Fibroblast of mammary gland (primary cell): ENCODE results near the gene GJB1.

Experiments used
- DNase-seq: peaks from one replicate; pipeline ENCODE4 v3.0.0-alpha.2; 2010; ENCODE audit warnings: low read depth
- H3K4me3 ChIP-seq: 2 replicates; pipeline ENCODE4 v1.5.1; 2011; ENCODE audit warnings: low read depth, mild to moderate bottlenecking, low read length, moderate library complexity; ENCODE audit not compliant: control insufficient read depth
- CTCF ChIP-seq: conservative IDR thresholded peaks from 2 replicates; pipeline ENCODE4 v1.5.1; 2011; ENCODE audit warnings: low read depth, low read length, inconsistent platforms; ENCODE audit not compliant: control insufficient read depth, insufficient read depth

GJB1 gene

DNA sequence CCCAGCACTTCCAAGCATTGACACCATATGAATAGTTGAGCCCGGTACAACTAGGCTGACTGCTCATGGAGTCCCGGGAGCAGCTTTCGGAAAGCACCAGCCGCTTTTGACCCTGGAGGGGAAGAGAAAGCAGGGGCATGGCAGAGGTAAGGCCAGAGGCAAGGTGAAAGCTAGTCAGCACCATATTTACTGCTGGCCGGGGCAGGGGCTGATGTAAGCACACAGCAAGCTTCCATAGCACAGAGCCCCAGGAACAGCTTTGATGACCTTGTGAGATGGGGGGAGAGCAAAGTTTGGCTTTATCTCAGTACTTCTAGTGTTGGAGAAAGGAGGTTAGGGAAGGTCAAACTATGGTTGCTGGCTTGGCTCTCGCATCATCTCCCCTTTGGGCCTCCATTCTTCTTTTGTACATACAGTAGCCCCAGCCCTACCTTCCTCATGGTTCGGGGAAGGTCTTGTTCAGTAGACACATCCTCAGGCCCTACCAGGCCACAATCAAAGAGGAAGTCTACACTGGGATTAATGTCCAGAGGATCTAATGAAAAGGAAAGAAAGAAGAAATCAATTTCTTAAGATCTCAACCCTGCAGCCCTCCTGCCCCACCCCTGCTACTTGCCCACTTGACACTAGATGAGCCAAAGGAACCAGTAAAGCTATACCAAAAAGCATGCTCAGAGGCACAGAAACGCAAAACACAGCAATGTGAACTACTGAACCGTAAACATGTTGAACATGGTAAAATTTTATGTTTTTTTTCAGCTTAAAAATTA is 21.5 kb downstream of the GJB1 start:
- H3K4me3 ChIP-seq: no peak overlapping the region
- no peak for DNase-seq
- TF ChIP-seq CTCF: no peak

GRCh38 chrX:71245159-71245558 is 22.1 kb downstream of the GJB1 start:
- H3K4me3 ChIP-seq: no peak overlapping the region
- no peak for DNase-seq
- TF ChIP-seq CTCF: no peak

DNA sequence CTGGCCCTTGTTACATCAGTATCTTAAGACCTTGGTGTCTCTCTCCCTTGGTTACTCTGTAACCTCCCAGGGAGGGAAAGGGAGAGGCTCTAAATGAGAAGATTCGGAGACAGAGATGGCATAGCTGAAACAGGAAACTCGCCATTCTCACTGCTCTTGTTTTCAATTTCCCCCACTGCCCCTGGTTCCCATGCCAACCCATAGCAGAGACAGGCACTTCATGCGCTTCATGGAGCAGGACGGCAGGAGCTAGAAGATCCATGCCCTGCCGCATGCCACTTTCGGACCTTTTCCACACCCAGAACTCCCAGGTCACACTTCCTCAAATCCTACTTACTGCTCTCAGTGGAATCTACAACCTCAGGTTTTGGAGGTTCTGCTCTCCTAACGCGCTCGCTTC is 27.8 kb downstream of the GJB1 start:
- no peak for TF ChIP-seq CTCF
- no peak overlapping the region for H3K4me3 ChIP-seq
- DNase-seq: no peak

DNA sequence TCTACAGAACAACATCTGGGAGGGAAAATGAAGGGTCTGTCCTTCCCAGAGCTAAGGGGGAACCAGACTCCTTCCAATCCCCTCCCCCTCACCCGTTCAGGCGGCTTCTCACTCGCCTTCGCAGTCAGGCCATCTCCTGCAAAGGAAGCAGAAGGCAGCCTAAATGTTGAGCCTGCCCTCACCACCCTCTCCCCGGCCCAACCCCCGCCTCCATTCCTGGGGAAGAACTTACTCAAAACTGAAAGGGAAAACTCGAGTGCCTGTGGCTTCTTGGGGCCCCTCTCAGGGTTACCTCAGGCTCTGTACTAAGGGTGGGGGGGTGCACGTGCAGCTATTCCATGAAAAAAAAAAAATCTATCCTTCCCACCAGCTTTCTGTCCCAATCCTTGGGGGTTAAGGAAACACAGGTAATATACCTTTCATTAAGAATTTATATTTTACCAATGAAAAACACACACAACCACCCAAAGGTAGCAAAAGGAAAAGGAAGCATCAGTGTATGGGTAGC is 28.5 kb downstream of the GJB1 start:
- no peak for TF ChIP-seq CTCF
- DNase-seq: no peak
- H3K4me3 ChIP-seq: no peak overlapping the region

DNA sequence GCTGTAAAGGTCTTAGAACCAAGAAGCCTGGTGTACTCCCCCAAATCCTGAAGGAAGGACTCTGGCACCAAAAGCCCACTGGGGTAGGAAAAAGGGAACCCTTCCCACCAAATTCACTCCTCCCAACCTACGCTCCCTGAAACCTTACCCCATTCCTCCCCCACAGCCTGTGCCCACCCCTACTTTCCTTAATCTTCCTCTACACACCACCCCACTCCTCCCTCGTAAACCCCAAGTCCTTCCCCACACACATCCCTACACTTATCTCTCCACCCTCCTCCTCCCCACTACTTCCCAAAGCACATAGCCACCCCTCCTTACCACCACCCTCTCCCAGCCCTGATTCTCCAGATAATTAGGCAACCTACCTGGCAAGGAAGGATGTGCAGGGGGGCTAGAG is 29.2 kb downstream of the GJB1 start:
- DNase-seq: no peak
- no peak overlapping the region for H3K4me3 ChIP-seq
- TF ChIP-seq CTCF: no peak

DNA sequence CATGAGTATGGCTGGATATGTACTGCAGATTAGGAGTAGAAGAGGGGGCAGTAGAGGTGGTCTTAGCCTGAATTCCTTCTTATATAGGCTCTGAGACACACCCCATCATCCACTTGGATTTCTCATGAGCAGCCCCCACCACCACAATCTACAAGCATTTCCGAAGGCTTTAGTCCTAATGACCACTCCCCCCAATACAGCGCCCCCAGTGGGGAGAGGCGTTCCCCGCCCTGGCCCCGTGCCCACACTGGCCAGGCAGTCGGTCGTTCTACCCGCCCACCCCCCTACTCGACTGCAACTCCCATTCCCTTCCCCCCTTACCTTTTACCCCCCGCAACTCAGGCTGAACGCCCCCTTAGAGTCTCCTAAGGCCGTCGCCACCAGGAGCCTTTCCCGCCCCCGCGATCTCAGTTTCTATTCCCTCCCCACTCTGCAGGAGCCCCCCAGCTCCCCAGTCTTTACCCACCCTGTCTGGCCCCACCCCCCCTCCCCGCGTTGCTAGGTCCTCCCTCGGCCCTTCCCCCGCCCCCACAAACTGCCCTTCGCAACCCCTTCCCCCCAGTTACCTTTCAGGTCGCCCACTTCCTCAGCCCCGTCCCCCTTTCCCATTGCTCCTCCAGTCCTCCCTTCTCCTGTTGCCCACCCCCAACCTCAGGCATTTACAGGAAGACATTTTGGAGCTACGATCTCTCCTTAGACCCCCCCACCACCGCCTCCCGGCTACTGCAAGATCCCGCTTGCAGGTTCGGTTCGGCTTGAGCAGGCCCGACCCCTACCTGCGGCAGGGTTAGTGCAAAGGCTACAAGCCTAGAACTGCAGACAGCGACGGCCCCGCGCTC is 30.4 kb downstream of the GJB1 start:
- H3K4me3 ChIP-seq: peak overlapping the region; percentile 75
- DNase-seq: peak; percentile 24
- peak; percentile 43 for TF ChIP-seq CTCF
